Cardiac muscle cell (in vitro differentiated cells and primary cell): ENCODE measurements around the gene SMYD3. TPM values are rescaled to one million over a fixed set of nuclear protein-coding genes. Genes with fewer than 3 reads are reported as not detected.

Experiments
- DNase-seq, 2 donors: peaks; one replicate each; pipeline versions ENCODE4 v3.0.0 to v3.0.0-alpha.2; 2010 to 2017; ENCODE audit warnings: low read depth in 1 of 2, low spot score in 1 of 2
- H3K27ac ChIP-seq: fragments of 200-600 bp; sonication (generic); 2 replicates; pipeline ENCODE4 v1.5.1; 2016
- H3K27me3 ChIP-seq: fragments of 200-600 bp; sonication (generic); 2 replicates; pipeline ENCODE4 v1.6.0; 2016; ENCODE audit warnings: control low read depth
- H3K36me3 ChIP-seq: fragments of 200-600 bp; sonication (generic); 2 replicates; pipeline ENCODE4 v1.5.1; 2016; ENCODE audit warnings: control low read depth
- H3K4me1 ChIP-seq: fragments of 200-600 bp; sonication (generic); 2 replicates; pipeline ENCODE4 v1.8.1; 2017; ENCODE audit warnings: low read depth, mild to moderate bottlenecking, mixed run types
- H3K4me3 ChIP-seq: fragments of 200-600 bp; sonication (generic); 2 replicates; pipeline ENCODE4 v1.5.1; 2016; ENCODE audit warnings: mild to moderate bottlenecking
- H3K9me3 ChIP-seq: fragments of 200-600 bp; sonication (generic); 2 replicates; pipeline ENCODE4 v1.5.1; 2017; ENCODE audit warnings: low read depth, mild to moderate bottlenecking, control low read depth
- CTCF ChIP-seq: IDR thresholded peaks from 2 replicates; pipeline ENCODE4 v1.5.1; 2012; ENCODE audit warnings: low read depth, mild to moderate bottlenecking, low read length
- polyA plus RNA-seq: library from polyadenylated mRNA; unstranded; fragments of >200 nt; fragmentation: Nextera tagmentation; extraction: Ambion mirVana; gene quantifications from 2 replicates; pipeline ENCODE4 v1.2.1, GENCODE V29; 2016
- total RNA-seq: library from RNA; depleted of rRNA; stranded (reverse); fragments of >200 nt; gene quantifications from 2 replicates; pipeline ENCODE4 v1.2.3, GENCODE V29; 2016

SMYD3 gene
- total and polyA plus RNA-seq, 2 experiments from 2014 or later = 47.2 to 50.8 TPM

GRCh38 chr1:246110343-246111219, 396.5 kb downstream of the SMYD3 start:
- Histone ChIP-seq H3K27ac (no peak overlapping the region), H3K4me1 (no peaks in the 10 kb centered on the region), H3K36me3 (no peaks in the 10 kb centered on the region), H3K27me3 (no peaks in the 10 kb centered on the region), H3K4me3 (no peak overlapping the region), H3K9me3 (no peaks in the 10 kb centered on the region)
- peak in 1 of 2 donors; percentile 21 for DNase-seq
- TF ChIP-seq CTCF = no peak

GRCh38 chr1:246108278-246108925, 398.7 kb downstream of the SMYD3 start:
- Histone ChIP-seq H3K27ac (no peak overlapping the region), H3K27me3 (no peaks in the 10 kb centered on the region), H3K9me3 (no peaks in the 10 kb centered on the region), H3K36me3 (no peaks in the 10 kb centered on the region), H3K4me3 (no peak overlapping the region), H3K4me1 (no peaks in the 10 kb centered on the region)
- no peak for DNase-seq
- TF ChIP-seq CTCF = no peak

DNA sequence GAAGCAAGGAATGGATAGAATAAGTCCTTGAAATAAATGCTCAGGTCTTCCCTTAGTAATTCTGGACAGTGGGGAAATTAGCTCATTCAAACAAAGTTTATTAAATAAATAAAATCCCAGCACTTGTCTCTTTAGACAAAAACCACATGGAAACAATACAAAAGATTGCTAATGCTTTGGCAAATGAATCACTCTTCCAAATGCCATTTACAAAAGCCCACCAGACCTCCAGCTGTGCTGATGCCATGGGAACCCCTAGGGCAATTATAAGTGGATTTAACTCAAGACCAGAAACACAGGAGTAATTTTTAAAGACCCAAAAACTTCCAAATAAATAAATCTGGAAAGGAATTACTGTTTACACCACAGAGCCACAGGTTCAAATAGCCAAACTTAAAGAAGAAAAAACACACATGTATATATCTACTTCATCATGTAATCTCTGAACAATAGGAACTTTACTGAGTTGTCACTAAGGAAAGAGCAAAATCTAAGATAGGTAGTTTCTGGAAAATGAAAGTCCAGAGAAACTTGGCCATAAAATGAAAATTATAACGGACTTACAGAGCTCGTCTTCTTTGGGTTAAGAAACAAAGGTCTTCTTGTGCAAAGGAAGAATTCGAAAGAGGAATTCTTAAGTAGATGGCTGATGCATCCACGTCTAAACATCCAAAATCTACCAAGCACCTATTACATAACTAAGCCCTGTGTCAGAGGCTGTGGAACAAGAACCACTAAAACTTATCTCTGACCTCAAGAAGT, 399.4 kb downstream of the SMYD3 start:
- no peaks in the 10 kb centered on the region for H3K4me1 ChIP-seq
- no peak for TF ChIP-seq CTCF
- no peaks in the 10 kb centered on the region for H3K27me3 ChIP-seq
- H3K36me3 ChIP-seq = no peaks in the 10 kb centered on the region
- no peak overlapping the region for H3K4me3 ChIP-seq
- H3K27ac ChIP-seq = no peak overlapping the region
- no peaks in the 10 kb centered on the region for H3K9me3 ChIP-seq
- DNase-seq = peak in 1 of 2 donors; percentile 18

DNA sequence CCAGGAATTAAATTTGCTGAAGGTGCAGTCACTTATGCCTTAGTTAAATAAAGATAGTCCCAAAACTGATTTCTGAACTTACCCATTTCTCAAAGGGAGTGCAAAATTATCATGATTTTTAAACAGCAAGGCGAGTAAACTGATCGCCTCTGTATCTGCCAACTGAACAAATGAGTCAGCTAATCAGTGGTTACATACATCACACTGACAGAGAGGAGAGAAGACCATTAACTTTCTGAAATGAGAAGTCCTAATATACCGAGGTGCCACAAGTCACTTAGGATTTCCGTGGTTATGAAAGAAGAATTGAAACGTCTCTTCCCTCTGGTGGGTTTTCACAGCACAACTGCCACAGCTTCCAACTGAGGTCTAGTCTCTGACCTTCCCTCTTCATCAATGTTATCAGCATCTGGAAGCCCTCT, 400.7 kb downstream of the SMYD3 start:
- Histone ChIP-seq H3K27me3 (no peaks in the 10 kb centered on the region), H3K36me3 (no peaks in the 10 kb centered on the region), H3K4me3 (no peak overlapping the region), H3K9me3 (no peaks in the 10 kb centered on the region), H3K4me1 (no peaks in the 10 kb centered on the region), H3K27ac (no peak overlapping the region)
- TF ChIP-seq CTCF = no peak
- DNase-seq = no peak

DNA sequence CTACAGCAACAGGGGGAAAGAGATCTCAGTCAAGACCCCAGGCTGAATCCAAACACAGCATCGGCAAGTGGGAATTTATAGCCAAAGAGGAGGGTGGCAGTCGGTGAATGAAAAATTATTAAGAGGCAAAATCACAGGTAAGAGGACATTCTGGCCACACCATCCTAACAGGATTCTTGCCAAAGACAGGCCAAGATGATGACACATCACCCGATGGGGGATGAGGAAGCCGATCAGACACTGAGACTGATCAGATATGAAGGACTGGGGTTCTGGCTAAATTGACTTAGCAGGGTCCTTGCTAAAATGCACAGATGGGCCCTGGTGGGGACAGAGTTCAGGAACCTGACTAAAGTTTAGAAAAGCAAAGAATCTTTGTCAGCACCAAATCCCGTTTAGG, 402.2 kb downstream of the SMYD3 start:
- Histone ChIP-seq H3K4me1 (no peaks in the 10 kb centered on the region), H3K36me3 (no peaks in the 10 kb centered on the region), H3K27ac (no peak overlapping the region), H3K4me3 (no peak overlapping the region), H3K27me3 (no peaks in the 10 kb centered on the region), H3K9me3 (no peaks in the 10 kb centered on the region)
- no peak for TF ChIP-seq CTCF
- no peak for DNase-seq
